ENCODE results near the gene HES3.

GRCh38 chr1:6272452-6272851 is 28.5 kb downstream of the HES3 start:
- TF ChIP-seq CTCF (IDR thresholded peaks at IDR 0.05 in 2 of 3, conservative IDR thresholded peaks at IDR 0.05 in 1 of 3; ENCODE audit: control insufficient read depth in 2 of 3, extremely low read depth in 1 of 3, insufficient read depth in 1 of 3, low read depth in 3 of 3, low read length in 3 of 3) (no peak), FOXM1 (IDR thresholded peaks at IDR 0.05; ENCODE audit: low read depth, low read length) (no peak), BMI1 (IDR thresholded peaks at IDR 0.05; ENCODE audit: borderline replicate concordance) (no peak), SMAD1 (IDR thresholded peaks at IDR 0.05; ENCODE audit: low read depth, partially characterized antibody) (no peak), DPF2 (IDR thresholded peaks at IDR 0.05) (no peak)

Measured in GM12878 (cell line).